Measurements from ENCODE around the gene E2F4.

The E2F4 gene

GRCh38 chr16:67187175-67187890 lies 4.6 kb upstream of the E2F4 start:
- no peak overlapping the region for H3K4me3 ChIP-seq (ENCODE audit: low read length)
- DNase-seq (ENCODE audit: low read depth): no peak
- TF ChIP-seq, protein P1, sequence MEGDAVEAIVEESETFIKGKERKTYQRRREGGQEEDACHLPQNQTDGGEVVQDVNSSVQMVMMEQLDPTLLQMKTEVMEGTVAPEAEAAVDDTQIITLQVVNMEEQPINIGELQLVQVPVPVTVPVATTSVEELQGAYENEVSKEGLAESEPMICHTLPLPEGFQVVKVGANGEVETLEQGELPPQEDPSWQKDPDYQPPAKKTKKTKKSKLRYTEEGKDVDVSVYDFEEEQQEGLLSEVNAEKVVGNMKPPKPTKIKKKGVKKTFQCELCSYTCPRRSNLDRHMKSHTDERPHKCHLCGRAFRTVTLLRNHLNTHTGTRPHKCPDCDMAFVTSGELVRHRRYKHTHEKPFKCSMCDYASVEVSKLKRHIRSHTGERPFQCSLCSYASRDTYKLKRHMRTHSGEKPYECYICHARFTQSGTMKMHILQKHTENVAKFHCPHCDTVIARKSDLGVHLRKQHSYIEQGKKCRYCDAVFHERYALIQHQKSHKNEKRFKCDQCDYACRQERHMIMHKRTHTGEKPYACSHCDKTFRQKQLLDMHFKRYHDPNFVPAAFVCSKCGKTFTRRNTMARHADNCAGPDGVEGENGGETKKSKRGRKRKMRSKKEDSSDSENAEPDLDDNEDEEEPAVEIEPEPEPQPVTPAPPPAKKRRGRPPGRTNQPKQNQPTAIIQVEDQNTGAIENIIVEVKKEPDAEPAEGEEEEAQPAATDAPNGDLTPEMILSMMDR (IDR thresholded peaks at IDR 0.05; ENCODE audit: insufficient read depth, low read depth, low read length, missing control alignments): no peak

DNA sequence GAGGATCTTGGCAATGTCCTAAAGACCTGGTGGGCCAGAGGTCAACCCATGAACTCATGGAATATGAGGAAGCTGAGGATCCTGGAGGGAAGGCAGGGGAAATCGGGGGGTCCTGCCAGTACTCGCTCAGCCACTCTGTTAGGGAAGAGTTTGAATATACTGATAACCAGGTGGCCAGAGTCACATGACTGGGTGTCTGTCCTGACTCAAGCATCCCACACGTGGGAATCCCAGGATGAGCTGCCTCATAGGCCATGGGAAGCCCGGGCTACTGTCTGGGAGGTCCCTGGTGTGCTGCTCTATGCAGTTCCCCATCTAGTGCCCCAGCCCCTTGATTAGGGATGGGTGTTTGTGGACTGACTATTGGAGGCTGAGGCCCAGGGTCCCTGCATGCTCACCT lies 3.6 kb upstream of the E2F4 start:
- no peak for DNase-seq (ENCODE audit: low read depth)
- H3K4me3 ChIP-seq (ENCODE audit: low read length): no peak overlapping the region
- TF ChIP-seq, protein P1 (IDR thresholded peaks at IDR 0.05; ENCODE audit: insufficient read depth, low read depth, low read length, missing control alignments): no peak

GRCh38 chr16:67188798-67189197 lies 3.2 kb upstream of the E2F4 start:
- no peak for DNase-seq (ENCODE audit: low read depth)
- H3K4me3 ChIP-seq (ENCODE audit: low read length): no peak overlapping the region
- TF ChIP-seq, protein P1 (IDR thresholded peaks at IDR 0.05; ENCODE audit: insufficient read depth, low read depth, low read length, missing control alignments): no peak

GRCh38 chr16:67190041-67190440 lies 1.9 kb upstream of the E2F4 start, which contains the start of gene EXOC3L1:
TSS of gene EXOC3L1 (minus strand) at chr16:67190136. CDS start at chr16:67189676, 460 bp downstream.
- TF ChIP-seq, protein P1 (IDR thresholded peaks at IDR 0.05; ENCODE audit: insufficient read depth, low read depth, low read length, missing control alignments): no peak
- H3K4me3 ChIP-seq (ENCODE audit: low read length): no peak within 1 kb of the TSS
- DNase-seq (ENCODE audit: low read depth): no peak

GRCh38 chr16:67190448-67191399 lies 1.2 kb upstream of the E2F4 start:
- DNase-seq (ENCODE audit: low read depth): no peak
- no peak overlapping the region for H3K4me3 ChIP-seq (ENCODE audit: low read length)
- TF ChIP-seq, protein P1 (IDR thresholded peaks at IDR 0.05; ENCODE audit: insufficient read depth, low read depth, low read length, missing control alignments): no peak

DNA sequence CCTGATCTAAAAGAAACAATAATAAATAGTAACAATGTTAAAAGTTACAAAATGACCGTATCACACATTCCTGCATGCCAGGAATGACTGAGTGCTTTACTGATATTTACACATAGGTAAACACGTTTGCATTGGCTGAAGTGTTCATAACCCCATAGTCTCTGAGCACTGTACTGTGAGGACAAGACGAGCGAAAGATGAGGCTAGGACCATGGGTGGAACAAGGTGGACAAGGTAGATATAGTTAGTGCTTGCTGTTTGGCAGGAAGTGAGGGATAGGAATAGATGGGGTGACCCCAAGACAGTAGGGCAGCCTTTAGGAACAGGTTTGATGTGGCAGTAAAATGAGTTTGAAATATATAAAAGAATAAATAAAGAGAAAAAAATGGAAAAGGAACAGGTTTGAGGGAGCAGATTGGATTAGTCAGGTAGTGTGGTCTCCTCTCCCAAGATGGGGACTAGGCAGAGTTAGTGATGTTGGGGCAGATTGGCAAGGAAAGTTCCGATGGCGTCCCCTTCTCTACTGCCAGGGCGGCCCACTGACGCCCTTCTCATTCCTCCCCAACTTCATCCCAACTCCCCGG lies 452 bp upstream of the E2F4 start:
- no peak overlapping the region for H3K4me3 ChIP-seq (ENCODE audit: low read length)
- TF ChIP-seq, protein P1 (IDR thresholded peaks at IDR 0.05; ENCODE audit: insufficient read depth, low read depth, low read length, missing control alignments): no peak
- DNase-seq (ENCODE audit: low read depth): no peak
